SU-DHL-6 (cell line): ENCODE results near the gene TUBA4B.

Experiments used
- EZH2phosphoT487 ChIP-seq: fragments of 200-600 bp; sonication (generic), shearing (Covaris generic); conservative IDR thresholded peaks from 2 replicates; pipeline ENCODE4 v1.6.1; 2018; ENCODE audit warnings: mild to moderate bottlenecking, antibody characterized with exemption, low read length, moderate library complexity, mixed read lengths
- TF ChIP-seq, protein P1 (sequence below): fragments of 200-600 bp; sonication (generic); IDR thresholded peaks from one replicate; pipeline ENCODE4 v1.5.1; 2017; ENCODE audit warnings: antibody characterized with exemption, mild to moderate bottlenecking, low read length, moderate library complexity; ENCODE audit not compliant: insufficient read depth, poor library complexity, severe bottlenecking

DNA sequence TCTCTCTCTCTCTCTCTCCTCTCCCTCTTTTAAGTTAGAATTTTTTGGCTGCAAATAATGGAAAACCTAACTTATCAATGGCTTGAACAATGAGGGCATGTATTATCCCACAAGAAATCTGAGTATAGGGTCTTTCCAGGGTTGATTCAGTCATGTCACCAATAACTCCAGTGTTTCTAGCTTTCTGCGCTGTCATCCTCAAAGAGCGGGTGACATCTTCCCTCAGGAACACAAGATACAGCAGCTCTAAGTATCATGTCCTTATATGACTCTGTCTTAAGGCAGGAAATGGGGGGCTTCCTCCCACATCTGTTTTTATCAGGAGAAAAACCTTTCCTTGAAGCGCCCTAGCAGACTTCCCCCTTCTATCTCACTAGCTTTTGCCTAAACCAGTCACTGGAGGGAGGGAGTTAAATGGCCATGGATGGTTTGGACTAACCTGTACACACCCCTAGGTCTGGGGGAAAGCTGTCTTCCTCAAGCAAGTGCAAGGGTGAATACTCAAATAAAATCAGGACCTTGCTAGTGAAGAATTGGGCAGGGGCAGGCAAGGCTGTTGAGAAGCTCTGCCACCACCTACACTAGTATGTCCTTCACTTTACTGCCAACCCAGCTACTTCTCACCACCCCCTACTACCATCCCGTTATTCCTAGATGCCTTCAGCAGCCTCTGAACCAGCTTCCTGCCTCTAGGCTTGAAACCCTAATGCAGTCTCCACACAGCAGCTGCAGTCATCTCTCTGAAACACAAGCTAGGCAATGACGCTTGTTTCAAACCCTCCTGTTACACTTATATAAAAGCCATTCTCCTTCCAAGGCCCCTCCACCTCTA is 8.2 kb downstream of the TUBA4B start:
- TF ChIP-seq, protein P1, sequence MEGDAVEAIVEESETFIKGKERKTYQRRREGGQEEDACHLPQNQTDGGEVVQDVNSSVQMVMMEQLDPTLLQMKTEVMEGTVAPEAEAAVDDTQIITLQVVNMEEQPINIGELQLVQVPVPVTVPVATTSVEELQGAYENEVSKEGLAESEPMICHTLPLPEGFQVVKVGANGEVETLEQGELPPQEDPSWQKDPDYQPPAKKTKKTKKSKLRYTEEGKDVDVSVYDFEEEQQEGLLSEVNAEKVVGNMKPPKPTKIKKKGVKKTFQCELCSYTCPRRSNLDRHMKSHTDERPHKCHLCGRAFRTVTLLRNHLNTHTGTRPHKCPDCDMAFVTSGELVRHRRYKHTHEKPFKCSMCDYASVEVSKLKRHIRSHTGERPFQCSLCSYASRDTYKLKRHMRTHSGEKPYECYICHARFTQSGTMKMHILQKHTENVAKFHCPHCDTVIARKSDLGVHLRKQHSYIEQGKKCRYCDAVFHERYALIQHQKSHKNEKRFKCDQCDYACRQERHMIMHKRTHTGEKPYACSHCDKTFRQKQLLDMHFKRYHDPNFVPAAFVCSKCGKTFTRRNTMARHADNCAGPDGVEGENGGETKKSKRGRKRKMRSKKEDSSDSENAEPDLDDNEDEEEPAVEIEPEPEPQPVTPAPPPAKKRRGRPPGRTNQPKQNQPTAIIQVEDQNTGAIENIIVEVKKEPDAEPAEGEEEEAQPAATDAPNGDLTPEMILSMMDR: no peak
- no peak for TF ChIP-seq EZH2phosphoT487
